Measurements from ENCODE around the gene ANKRD31. TPM values are rescaled to one million over a fixed set of nuclear protein-coding genes. Genes with fewer than 3 reads are reported as not detected.
"Not testable (repeated sequence)": the region's sequence is repeated elsewhere in the genome, so short reads cannot be mapped to it uniquely, and the experiment has no call there.

Gene ANKRD31
- total RNA-seq, 6 experiments from 2014 or later, result 0.02 to 0.08 (median 0.05) TPM; not detected in 1

GRCh38 chr5:75088648-75089047 lies 148.0 kb downstream of the ANKRD31 start:
- no peaks in the 10 kb centered on the region for H3K36me3 Mint-ChIP-seq (ENCODE audit: low read depth)
- TF ChIP-seq CTCF (IDR thresholded peaks at IDR 0.05), result no peak
- no peaks in the 10 kb centered on the region for H3K9me3 Mint-ChIP-seq
- H3K27ac Mint-ChIP-seq, result no peak overlapping the region
- H3K27me3 Mint-ChIP-seq (ENCODE audit: insufficient read depth), result peaks cover 4% of the 10 kb centered on the region
- H3K4me1 Mint-ChIP-seq (ENCODE audit: low read depth), result no peaks in the 10 kb centered on the region
- no peak for DNase-seq
- H3K4me3 Mint-ChIP-seq, result no peak overlapping the region

GRCh38 chr5:75081510-75081909 lies 155.2 kb downstream of the ANKRD31 start:
- no peak for TF ChIP-seq CTCF (IDR thresholded peaks at IDR 0.05)
- H3K27ac Mint-ChIP-seq, result no peak overlapping the region
- H3K27me3 Mint-ChIP-seq (ENCODE audit: insufficient read depth), result peaks cover 4% of the 10 kb centered on the region
- H3K4me3 Mint-ChIP-seq, result no peak overlapping the region
- no peak for DNase-seq
- H3K36me3 Mint-ChIP-seq (ENCODE audit: low read depth), result no peaks in the 10 kb centered on the region
- no peaks in the 10 kb centered on the region for H3K4me1 Mint-ChIP-seq (ENCODE audit: low read depth)
- no peaks in the 10 kb centered on the region for H3K9me3 Mint-ChIP-seq

- H3K27me3 Mint-ChIP-seq (ENCODE audit: insufficient read depth); H3K9me3 Mint-ChIP-seq; H3K36me3 Mint-ChIP-seq (ENCODE audit: low read depth); H3K27ac Mint-ChIP-seq; DNase-seq; H3K4me1 Mint-ChIP-seq (ENCODE audit: low read depth); H3K4me3 Mint-ChIP-seq: not testable (repeated sequence)
Observed at GRCh38 chr5:75079346-75079745, 157.3 kb downstream of the ANKRD31 start.

- no peak for TF ChIP-seq CTCF (IDR thresholded peaks at IDR 0.05)
- Mint-ChIP-seq H3K4me3 (no peak overlapping the region), H3K9me3 (no peaks in the 10 kb centered on the region), H3K27ac (no peak overlapping the region), H3K36me3 (ENCODE audit: low read depth) (no peaks in the 10 kb centered on the region), H3K27me3 (ENCODE audit: insufficient read depth) (peaks cover 6% of the 10 kb centered on the region; the same call in 1 of the 2 replicates), H3K4me1 (ENCODE audit: low read depth) (no peaks in the 10 kb centered on the region)
- no peak for DNase-seq
Observed at GRCh38 chr5:75078027-75078426, 158.7 kb downstream of the ANKRD31 start.

DNA sequence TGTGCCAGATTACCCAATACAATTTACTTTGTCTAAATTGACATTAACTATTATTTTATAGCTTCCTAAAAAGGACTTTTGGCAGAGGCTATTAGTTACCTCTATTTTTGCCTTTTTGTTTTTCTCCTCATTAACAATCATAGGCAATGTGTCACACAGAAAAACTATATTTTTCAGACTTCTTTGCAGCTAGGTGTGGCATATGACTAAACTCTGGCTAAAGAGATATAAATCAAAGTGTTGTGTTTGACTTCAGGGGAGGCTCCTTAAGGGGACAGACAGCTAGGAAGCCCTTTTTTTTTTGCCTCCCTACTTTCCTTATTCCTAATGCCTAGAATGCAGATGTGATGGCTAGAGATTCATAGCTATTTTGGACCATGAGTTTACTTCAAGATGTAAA lies 164.6 kb downstream of the ANKRD31 start:
- H3K4me3 Mint-ChIP-seq, result no peak overlapping the region
- no peaks in the 10 kb centered on the region for H3K36me3 Mint-ChIP-seq (ENCODE audit: low read depth)
- no peak overlapping the region for H3K27ac Mint-ChIP-seq
- H3K27me3 Mint-ChIP-seq (ENCODE audit: insufficient read depth), result peaks cover 2% of the 10 kb centered on the region; the same call in 1 of the 2 replicates
- TF ChIP-seq CTCF (IDR thresholded peaks at IDR 0.05), result no peak
- H3K9me3 Mint-ChIP-seq, result no peaks in the 10 kb centered on the region
- no peaks in the 10 kb centered on the region for H3K4me1 Mint-ChIP-seq (ENCODE audit: low read depth)
- DNase-seq, result no peak

DNA sequence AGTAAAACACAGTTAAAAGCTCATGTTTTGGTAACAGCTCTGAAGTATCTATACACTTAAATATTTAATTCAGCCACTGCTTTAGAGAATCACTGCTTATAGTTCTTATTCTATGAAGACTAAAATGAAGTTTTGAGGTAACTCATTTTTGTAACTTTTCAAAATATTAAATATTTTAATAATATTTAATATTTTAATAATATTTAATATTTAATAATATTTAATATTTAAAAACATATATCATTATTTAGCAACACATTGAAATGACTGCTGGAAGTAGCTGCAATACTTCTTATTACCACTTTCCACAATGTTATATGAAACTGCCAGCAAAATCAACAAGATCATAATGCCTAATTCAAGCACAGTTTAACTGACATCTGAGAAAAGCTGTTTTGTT lies 165.6 kb downstream of the ANKRD31 start:
- DNase-seq, result no peak
- TF ChIP-seq CTCF (IDR thresholded peaks at IDR 0.05), result no peak
- no peaks in the 10 kb centered on the region for H3K36me3 Mint-ChIP-seq (ENCODE audit: low read depth)
- H3K9me3 Mint-ChIP-seq, result no peaks in the 10 kb centered on the region
- no peak overlapping the region for H3K4me3 Mint-ChIP-seq
- H3K27ac Mint-ChIP-seq, result no peak overlapping the region
- no peaks in the 10 kb centered on the region for H3K4me1 Mint-ChIP-seq (ENCODE audit: low read depth)
- H3K27me3 Mint-ChIP-seq (ENCODE audit: insufficient read depth), result peaks cover 1% of the 10 kb centered on the region; the same call in 1 of the 2 replicates

Data from HFFc6 (cell line).